ENCODE results near the gene TRIM31.

Gene TRIM31

DNA sequence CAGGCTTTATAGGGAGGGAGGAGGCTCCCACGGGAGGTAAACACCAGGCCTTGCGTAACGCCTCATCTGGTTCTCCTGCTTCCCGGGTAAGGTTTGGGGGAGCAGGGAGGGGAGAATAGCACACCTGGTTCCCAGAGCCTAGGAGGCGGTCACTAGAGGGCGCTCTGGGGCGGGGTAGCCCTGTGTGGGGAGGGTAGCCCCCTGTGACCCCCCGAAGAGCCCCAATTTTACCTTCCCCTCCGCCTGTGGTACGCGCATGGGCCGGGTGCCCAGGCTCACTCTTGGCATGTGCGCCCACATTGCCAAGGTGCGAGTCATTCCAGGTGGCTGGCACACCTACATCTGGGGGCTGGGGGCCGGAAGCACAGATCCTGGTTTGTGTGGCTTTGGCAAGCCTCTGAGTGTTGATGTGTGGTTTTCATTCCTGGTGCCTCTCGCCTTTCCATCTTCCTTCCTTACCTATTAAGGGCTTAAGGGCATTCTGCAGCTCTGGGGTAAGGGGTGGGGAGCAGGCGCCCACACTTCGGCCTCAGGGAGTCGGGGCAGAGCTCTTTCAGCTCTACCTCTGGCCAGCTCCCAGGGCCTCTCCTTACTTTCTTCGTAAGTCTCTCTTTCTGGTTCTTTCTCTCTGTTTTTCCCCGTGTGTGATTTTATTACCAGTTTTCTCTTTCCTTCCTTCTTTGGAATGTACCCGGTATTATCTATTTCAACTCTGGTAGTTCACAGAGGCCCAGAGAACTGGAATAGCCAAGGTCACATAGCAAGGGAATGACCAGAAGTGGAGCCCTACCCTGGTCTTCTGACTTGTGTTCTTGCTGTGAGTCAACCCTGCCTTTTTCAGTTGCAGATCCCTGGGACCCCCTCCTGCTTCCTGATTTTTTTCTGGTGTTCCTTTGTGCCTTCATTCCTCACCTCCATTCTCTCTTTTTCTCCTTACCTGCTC lies 36.8 kb downstream of the TRIM31 start:
- DNase-seq (ENCODE audit: low read depth): no peak

DNA sequence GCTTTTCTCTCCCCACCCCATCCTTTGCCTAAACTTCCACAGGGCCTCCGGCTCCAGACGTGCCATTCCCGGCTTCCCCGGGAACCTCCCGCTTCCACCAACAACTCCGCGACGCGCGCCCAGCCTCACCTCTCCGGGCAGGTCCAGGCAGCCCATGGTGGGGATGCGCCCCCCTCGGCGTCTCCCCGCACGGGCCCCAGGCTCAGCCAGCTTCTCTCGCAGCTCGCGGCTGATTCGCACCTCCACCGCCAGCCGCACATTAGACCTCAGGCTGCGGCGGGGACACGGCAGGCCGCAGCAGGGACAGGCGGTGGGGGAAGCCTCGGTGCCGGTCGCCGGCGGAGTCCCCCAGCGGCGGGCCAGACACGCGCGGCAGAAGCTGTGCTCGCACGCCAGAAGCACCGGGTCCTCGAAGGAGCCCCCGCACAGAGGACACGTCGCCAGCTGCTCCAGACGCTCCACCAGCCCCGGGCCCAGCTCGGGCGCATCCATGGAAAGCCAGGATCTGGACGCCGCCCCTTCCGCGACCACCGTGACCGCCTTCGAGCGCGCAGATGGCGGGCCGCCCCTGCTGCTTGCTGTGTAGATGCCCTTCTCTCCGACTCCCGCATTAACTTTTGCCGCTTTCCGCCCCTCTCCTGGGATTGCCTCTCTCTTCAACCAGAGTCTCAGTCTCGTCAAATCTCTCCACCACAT lies 37.6 kb downstream of the TRIM31 start, which contains the start of gene RNF39:
Gene RNF39 (minus strand): TSS at position 676 of the 696 bp plus-strand sequence. CDS start 184 bp downstream, at position 492.
- no peak for DNase-seq (ENCODE audit: low read depth)

DNA sequence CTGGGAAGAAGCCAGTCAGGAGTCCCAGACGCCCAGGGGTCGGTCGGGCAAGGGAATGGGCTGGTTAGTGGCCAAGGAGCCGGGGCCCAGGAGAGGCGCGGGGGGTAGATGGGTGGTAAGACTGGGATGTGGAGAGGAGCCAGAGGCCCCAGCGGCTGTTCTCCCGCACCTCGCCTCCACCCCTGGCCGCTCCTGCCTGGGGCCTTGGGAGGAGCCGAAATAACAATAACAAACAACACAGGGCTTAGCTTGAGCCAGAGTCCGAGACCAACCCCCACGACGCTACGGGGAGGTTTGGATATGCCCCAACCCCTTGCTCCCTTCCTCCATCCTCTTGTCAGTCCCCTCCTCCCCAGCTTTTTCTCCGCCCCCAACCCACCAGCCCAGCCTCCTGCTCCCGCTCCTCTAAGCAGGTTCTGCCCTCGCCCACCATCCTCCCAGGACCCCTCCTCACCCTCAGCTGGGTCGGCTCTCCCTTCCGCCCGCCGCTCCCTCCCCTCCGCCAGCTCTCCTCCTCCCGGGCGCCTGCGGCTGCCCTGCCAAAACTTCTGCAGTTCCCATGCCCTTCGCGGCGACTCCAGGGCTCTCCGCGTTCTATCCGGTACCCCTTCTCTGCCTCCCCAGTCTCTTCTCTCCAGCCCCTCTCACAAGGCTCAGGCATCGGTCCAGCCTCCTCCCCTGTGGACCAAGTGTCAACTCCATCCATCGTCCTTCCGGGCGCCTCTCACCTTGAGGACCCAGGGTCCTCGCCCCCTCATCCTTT lies 38.4 kb downstream of the TRIM31 start:
- DNase-seq (ENCODE audit: low read depth): no peak

DNA sequence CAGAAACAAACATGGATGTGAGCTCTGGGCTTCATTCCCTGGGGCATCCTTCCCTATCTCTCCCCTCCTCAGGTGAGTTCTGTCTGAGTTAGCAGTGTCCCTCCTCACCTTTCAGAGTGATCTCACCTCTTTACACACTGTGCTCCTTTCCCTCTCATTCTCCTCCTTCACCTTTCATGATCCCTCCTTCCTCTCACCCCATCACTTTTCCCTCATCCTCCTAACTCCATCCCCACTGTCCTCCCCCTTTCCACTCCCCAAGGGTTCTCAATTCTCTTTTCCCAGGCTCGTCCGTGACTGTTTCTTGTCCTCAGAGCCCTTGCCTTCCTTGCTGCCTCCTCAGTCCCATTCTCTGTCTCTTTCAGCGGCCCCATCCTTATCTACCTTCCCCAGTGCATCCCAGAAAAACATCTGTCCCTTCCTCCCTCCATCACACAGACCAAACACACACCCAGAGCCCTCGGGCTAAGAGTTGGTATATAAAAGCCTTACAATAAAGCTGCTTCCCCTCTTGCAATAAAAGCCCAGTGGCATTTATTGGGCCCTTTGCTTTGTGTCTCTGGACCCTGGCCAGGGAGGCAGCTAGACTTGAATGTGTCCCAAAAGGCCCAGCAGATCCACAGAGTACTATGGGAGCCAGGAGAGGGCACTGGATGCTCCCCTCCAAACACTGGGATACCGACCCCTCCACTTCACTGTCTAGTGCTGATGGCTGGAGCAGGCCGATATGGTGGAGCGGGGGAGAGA lies 39.2 kb downstream of the TRIM31 start:
- DNase-seq (ENCODE audit: low read depth): no peak

DNA sequence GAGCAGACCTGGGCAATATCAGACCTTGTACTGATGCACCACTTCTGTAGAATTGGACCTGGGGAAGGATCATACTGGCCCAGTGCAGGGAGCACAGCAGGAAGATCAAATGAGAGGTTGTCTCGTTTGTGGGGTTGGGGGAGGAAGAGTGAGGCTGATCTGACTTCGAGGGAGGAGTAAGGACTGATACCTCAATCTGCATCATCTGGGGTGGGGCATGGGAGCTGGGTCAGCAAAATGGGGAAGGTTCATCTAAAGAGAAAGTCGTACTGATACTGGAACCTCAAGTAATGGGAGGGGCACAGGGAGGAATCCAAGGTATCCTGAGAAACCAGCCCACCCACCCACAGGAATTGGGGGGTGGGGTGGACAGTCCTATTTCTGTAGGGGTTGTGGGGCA lies 41.0 kb downstream of the TRIM31 start:
- no peak for DNase-seq (ENCODE audit: low read depth)

DNA sequence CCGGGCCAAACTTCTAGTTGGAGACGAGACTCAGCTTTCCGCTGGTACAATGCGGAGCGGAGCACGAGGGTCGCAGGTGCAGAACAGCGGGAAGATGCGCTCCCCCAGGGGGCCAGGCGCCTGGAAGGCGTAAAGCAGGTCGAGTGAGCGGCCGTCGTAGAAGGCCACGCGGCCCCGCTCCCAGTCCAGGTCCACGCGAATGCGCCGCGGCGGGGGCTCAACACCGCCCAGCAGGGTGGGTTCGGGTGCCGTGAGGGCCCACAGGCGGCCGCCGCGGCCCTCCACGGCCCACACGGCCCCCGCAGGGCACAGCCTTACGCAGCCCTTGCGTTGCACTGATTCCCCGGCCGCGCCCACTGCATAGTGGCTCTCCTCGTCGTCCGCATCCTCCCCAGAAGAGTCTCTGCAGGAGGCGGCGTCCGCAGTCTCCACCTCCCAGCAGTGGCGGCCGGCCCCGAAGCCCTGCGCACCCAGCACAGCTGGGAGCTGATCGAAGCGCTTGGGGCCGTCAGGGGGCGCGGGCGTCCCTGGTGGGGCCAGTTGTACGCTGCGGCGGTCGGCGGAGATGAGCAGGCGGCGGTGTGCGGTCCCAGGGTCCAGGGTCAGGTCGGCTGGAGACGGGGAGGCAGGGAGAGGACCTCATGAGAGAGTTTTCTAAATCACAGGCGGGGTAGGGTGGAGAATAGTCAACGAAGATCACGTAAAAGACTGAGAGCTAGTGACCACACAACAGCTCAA lies 41.6 kb downstream of the TRIM31 start:
- no peak for DNase-seq (ENCODE audit: low read depth)

DNA sequence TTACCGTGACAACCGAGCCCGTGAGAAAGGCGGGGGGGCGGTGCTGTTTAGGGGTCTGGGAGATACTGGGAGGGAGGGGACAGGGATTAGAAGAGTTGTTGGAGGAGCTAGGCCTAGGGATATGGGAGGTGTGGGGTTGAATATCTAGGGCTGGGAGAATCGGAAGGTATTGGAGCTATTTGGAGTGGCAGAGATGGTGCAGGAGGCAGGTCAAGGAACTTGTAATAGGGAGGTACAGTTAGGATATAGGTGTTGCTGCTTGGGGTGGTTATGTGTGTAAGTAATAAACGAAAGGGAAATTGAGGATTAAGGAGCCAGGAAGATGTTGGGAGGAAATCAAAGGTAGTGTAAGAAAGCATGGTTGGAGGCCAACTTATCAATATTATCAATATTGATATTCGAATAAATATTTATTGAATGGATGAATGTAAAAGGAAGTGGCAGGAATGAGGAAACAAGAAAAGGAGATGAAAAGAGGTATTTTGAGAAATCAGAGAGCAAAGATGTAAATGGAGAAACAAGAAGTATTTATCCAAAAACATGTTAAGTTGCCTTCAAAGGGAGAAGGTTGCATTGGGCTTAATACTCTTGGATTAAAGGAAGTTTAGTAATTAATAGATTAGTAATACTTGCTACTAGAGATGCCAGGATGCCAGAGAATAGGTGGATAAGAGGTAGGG lies 45.3 kb downstream of the TRIM31 start:
- DNase-seq (ENCODE audit: low read depth): no peak

DNA sequence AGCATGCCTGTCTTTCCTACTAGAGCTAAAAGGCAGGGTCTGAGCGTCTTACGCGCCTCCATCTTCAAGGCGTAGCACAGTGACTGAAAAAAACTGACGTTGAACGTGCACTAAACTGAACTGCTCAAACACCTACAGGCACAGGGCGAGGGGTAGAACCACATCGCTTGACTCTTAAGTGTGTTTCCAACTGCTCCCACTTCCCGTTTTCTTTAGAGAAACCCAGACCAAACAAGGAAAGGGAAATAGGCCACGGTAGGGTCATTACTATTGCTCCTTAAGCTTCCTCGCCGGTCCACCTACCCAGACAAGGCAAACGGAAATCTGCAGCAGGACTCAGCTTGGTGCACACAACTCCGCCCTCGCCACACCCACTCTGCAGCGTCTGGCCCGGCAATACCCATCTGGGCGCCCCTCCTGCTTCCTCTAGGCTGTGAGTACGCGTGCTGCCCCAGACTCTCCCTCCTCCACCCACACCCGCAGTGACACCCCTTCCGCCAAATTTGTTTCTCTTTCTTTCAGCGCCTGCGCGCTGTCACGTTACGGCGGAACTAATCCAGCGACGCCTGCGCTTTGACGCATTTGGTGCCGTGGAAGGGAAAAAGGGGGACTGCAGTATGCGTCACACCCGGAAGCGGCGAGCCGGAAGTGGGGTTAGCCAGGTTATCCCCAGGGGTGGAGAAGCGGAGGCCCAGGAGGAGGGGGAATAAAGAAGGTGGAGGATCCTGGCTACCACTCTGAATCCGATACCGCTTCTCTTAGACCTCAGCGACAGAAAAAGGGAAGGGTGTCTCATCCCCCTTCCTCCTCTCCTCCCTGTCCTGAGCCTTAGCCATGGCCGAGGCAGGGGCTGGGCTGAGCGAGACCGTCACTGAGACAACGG lies 46.1 kb downstream of the TRIM31 start, which contains the start of gene PPP1R11:
Gene PPP1R11 (plus strand): TSS at position 622 of the 883 bp plus-strand sequence. CDS start 213 bp downstream, at position 835.
- peak; percentile 97 for DNase-seq (ENCODE audit: low read depth)

DNA sequence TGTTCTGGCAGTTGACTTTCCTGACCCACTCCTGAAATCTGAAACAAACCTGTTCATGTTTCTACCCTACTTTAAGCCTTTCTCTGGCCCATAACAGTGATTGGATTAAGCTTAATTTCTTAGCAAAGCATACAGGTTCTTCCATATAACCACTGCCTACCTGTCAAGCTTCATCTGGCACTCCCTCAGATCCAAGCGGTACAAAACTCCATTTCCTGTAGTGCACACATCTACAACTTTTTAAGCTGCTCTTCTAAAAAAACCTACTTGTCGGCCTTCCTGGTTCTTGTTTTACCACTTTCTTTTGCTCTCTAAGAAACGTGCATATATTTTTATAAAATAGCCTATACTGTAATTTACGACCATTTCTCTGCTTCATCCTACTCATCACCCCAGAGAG lies 46.8 kb downstream of the TRIM31 start:
- no peak for DNase-seq (ENCODE audit: low read depth)

DNA sequence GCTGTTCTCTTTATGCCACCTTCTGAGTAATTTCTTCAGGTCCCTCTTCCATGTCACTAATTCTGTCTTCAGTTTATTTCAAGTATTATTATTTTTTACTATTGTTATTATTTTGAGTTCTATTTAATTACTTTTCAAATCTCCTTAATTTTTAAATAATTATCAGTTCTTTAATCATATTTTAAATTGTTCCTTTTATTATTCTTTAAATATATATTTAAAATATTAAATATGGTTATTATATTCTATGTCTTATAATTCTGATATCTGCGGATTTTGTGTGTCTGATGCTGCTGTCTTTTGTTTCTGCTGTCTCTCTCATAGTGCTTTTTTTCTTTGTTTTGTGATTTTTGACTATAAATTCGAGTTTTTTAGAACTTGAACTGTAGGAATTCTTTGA lies 49.6 kb downstream of the TRIM31 start:
- DNase-seq (ENCODE audit: low read depth): no peak

DNA sequence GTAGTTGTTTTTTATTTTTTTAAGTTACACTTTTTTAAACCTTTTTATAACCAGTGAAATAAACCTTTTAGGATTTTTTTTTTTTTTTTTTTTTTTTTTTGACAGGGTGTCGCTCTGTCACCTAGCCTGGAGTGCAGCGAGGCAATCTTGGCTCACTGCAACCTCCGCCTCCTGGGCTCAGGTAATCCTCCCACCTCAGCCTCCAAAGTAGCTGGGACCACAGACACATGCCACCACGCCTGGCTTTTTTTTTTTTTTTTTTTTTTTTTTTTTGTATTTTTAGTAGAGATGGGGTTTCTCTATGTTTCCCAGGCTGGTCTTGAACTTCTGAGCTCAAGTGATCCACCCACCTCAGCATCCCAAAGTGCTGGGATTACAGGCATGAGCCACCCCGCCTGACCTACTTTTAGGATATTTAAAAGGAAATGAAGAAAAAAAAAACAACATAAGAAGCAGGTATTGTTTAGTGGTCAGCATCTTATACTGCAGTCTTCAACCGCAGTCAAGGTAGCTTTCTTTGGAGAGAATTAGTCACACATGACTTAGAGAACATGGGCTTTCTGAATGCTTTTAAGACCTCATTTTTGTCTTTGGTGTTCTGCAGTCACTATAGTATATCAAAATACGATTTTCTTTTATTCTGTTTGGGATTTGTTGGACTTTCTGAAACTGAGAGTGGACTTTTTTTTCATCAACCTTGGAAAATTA lies 50.3 kb downstream of the TRIM31 start:
- no peak for DNase-seq (ENCODE audit: low read depth)

DNA sequence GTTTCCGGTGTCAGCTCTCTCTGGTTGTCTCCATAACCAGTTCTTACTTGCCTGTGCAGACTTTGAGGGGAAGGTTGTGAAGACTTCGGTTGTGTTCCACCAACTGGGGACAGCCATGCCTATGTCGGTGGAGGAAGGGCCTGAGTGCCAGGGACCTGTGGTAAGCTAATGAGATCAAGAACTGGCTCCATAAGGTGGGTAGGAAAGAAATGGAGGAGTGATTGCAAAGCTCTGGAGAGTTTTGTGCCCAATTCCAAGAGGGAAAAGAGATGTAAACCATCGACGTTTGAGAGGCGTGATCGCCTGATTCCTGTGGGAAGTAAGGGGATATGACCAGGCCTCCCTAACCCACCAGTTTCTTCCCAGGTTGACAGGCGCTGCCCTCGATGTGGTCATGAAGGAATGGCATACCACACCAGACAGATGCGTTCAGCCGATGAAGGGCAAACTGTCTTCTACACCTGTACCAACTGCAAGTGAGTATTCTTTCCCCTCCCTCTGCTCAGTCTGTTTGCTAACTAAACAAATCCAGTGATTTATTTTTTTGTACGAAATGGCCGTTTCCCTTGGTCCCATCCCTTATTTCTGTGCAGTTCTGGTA lies 50.9 kb downstream of the TRIM31 start:
- DNase-seq (ENCODE audit: low read depth): no peak

DNA sequence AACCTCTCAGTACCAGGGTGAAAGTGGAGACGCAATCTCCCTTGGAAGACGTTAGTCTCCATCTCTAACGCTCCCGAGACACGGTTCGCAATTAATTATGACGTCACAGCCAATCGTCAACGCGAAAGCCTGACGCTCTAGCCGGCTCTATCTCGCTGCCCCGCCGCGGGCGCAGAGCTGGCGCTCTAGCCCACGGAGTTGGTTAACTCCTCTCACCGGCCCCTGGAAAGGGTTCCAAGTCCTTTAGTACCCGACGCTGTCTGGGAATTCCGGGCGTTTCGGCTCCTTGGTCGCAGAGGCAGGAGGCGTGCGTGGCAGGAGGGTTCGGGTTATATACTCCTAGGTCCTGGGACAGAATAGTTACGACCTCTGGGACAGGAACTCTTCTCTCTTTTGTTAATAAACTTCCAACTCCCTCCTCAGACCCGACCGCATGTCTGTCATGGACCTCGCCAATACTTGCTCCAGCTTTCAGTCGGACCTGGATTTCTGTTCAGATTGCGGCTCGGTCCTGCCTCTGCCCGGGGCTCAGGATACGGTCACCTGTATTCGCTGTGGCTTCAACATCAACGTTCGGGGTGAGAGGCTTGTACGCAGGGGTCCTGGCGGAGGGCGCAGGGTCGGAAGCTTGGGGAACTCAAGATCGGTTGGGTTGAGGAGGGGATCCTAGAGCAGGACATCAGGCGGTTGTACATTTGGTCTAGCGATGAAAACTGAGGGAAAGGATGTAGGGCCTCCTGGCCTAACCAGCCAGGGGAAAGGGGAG lies 51.6 kb downstream of the TRIM31 start, which contains the start of gene POLR1H:
Gene POLR1H (plus strand): TSS at position 174 of the 766 bp plus-strand sequence. CDS start 260 bp downstream, at position 434.
- DNase-seq (ENCODE audit: low read depth): peak; percentile 81

DNA sequence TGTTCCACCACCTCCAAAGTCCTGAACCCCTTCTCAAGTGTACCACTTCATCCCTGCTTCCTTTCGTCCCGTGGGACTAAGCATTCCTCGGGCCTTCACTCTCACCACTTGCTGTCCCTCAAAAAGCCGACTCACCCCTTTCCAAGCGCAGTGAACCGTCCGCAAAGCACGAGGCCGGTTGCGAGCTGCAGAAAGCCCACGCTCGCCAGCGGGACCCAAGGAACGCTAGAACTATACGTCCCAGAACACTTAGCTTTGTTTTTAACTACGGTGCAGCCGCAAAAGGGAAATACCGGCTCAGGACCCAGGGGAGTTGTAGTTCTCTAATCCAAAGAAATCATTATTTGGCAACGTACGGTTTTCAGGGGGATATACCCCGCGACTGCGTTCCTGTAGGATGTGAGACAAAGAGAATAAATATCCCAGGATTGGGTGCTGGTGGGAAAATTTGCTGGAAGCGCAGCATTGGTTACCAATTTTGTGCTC lies 52.2 kb downstream of the TRIM31 start:
- no peak for DNase-seq (ENCODE audit: low read depth)

DNA sequence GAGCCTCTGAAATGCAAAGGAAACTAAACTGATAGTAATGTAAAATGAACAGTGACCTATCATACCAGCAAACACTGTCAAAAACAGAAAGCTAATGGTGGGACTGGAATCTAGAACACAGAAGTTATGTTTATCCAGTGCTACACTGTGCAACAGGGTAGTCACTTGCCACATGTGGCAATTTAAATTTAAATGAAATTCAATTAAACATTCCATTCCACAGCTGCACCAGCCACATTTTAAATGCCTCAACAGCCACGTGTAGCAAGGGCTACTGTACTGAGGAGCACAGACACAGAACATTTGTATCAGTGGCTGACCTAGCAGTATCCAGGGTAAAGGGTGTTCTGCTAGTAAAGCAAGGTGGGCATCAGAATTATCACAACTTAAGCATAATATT lies 57.4 kb downstream of the TRIM31 start:
- no peak for DNase-seq (ENCODE audit: low read depth)

DNA sequence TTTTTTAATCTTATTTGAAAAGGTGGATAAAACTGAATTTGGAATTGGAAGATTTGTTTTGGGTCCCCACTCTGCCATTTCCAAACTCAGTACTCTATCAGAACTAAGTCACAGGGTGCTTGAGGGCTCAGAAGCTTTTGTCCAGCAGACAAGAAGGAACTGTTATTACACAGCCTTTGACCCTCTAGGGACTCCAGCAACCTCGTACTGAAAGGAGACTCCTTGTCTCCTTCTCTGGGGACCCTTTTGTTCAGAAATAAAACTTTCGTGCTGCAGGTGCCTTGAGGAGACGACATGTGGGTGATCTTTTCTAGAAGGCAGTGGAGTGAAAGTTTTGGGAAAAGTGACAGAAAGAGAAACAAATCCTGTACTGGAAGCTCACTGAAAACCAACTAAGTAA lies 59.2 kb downstream of the TRIM31 start:
- DNase-seq (ENCODE audit: low read depth): no peak

All from T follicular helper cell (primary cell).